H9 (cell line): ENCODE measurements around the gene APBA3. TPM values are rescaled to one million over a fixed set of nuclear protein-coding genes. Genes with fewer than 3 reads are reported as not detected.

ENCODE experiments used
- DNase-seq: peaks from one replicate; pipeline ENCODE4 v3.0.0-alpha.2; 2017
- H2AFZ ChIP-seq: one replicate; pipeline ENCODE4 v1.6.1; 2013; ENCODE audit warnings: mild to moderate bottlenecking, low read length, control low read depth, moderate library complexity
- H2AK5ac ChIP-seq: 2 replicates; pipeline ENCODE4 v1.6.1; 2013; ENCODE audit warnings: low read length, control low read depth, mixed read lengths; ENCODE audit not compliant: insufficient read length
- H2BK120ac ChIP-seq: one replicate; pipeline ENCODE4 v1.6.1; 2013; ENCODE audit warnings: low read depth, mild to moderate bottlenecking, low read length, control low read depth, inconsistent platforms; ENCODE audit not compliant: poor library complexity, severe bottlenecking
- H2BK12ac ChIP-seq: 2 replicates; pipeline ENCODE4 v1.6.1; 2013; ENCODE audit warnings: low read length, control low read depth, mixed read lengths, low read depth; ENCODE audit not compliant: insufficient read length
- H2BK15ac ChIP-seq: 2 replicates; pipeline ENCODE4 v1.6.1; 2013; ENCODE audit warnings: low read depth, low read length, control low read depth
- H2BK20ac ChIP-seq: one replicate; pipeline ENCODE4 v1.6.1; 2013; ENCODE audit warnings: low read depth, mild to moderate bottlenecking, low read length, control low read depth, inconsistent platforms; ENCODE audit not compliant: poor library complexity, severe bottlenecking
- H2BK5ac ChIP-seq: 2 replicates; pipeline ENCODE4 v1.6.1; 2013; ENCODE audit warnings: low read length, control low read depth, mixed read lengths; ENCODE audit not compliant: insufficient read length
- H3K14ac ChIP-seq: 2 replicates; pipeline ENCODE4 v1.6.1; 2013; ENCODE audit warnings: low read length, control low read depth; ENCODE audit not compliant: insufficient read depth
- H3K18ac ChIP-seq: 2 replicates; pipeline ENCODE4 v1.6.1; 2013; ENCODE audit warnings: low read depth, mild to moderate bottlenecking, mixed read lengths, low read length, control low read depth; ENCODE audit not compliant: insufficient read length
- H3K23ac ChIP-seq: 2 replicates; pipeline ENCODE4 v1.6.1; 2013; ENCODE audit warnings: low read length, control low read depth, mixed read lengths, low read depth; ENCODE audit not compliant: insufficient read length
- H3K23me2 ChIP-seq: 2 replicates; pipeline ENCODE4 v1.6.1; 2013; ENCODE audit warnings: low read depth, mild to moderate bottlenecking, mixed read lengths, low read length, control low read depth; ENCODE audit not compliant: insufficient read length, poor library complexity, severe bottlenecking
- H3K27ac ChIP-seq: 2 replicates; pipeline ENCODE4 v1.5.1; 2013; ENCODE audit warnings: low read length, control low read depth, mixed read lengths, low read depth; ENCODE audit not compliant: insufficient read length
- H3K27me3 ChIP-seq: 2 replicates; pipeline ENCODE4 v1.6.1; 2013; ENCODE audit warnings: low read length, control low read depth, inconsistent platforms; ENCODE audit not compliant: insufficient read depth
- H3K4ac ChIP-seq: 2 replicates; pipeline ENCODE4 v1.6.1; 2013; ENCODE audit warnings: low read depth, mild to moderate bottlenecking, control low read depth, inconsistent platforms, low read length, moderate library complexity
- H3K4me1 ChIP-seq: 2 replicates; pipeline ENCODE4 v1.6.1; 2013; ENCODE audit warnings: low read length, control low read depth, inconsistent platforms; ENCODE audit not compliant: insufficient read depth
- H3K4me2 ChIP-seq: 2 replicates; pipeline ENCODE4 v1.6.1; 2013; ENCODE audit warnings: low read length, control low read depth, mixed read lengths; ENCODE audit not compliant: insufficient read length, insufficient read depth
- H3K56ac ChIP-seq: 2 replicates; pipeline ENCODE4 v1.6.1; 2013; ENCODE audit warnings: low read depth, mild to moderate bottlenecking, mixed read lengths, low read length, control low read depth; ENCODE audit not compliant: insufficient read length
- H3K79me1 ChIP-seq: 2 replicates; pipeline ENCODE4 v1.6.1; 2013; ENCODE audit warnings: low read depth, mild to moderate bottlenecking, moderate library complexity, low read length, control low read depth, inconsistent platforms; ENCODE audit not compliant: insufficient read depth, poor library complexity, severe bottlenecking
- H3K79me2 ChIP-seq: 2 replicates; pipeline ENCODE4 v1.6.1; 2013; ENCODE audit warnings: low read length, control low read depth, inconsistent platforms; ENCODE audit not compliant: insufficient read depth
- H3K9ac ChIP-seq: 2 replicates; pipeline ENCODE4 v1.6.1; 2013; ENCODE audit warnings: low read length, control low read depth, mixed read lengths; ENCODE audit not compliant: insufficient read length; ENCODE audit errors: extremely low read depth
- H3K9me3 ChIP-seq: one replicate; pipeline ENCODE4 v1.6.1; 2013; ENCODE audit warnings: low read depth, low read length, inconsistent platforms; ENCODE audit not compliant: control insufficient read depth
- H3T11ph ChIP-seq: one replicate; pipeline ENCODE4 v1.6.1; 2013; ENCODE audit warnings: mild to moderate bottlenecking, low read length, control low read depth, inconsistent platforms
- H4K20me1 ChIP-seq: one replicate; pipeline ENCODE4 v1.6.1; 2013; ENCODE audit not compliant: control insufficient read depth, insufficient read length, insufficient read depth
- H4K5ac ChIP-seq: 2 replicates; pipeline ENCODE4 v1.6.1; 2013; ENCODE audit warnings: low read depth, mild to moderate bottlenecking, mixed read lengths, low read length, control low read depth; ENCODE audit not compliant: insufficient read length
- H4K8ac ChIP-seq: replicated peaks from 2 replicates; pipeline ENCODE4 v1.6.1; 2013; ENCODE audit warnings: low read length, control low read depth, mixed read lengths, low read depth; ENCODE audit not compliant: insufficient read length
- H4K91ac ChIP-seq: 2 replicates; pipeline ENCODE4 v1.6.1; 2013; ENCODE audit warnings: low read depth, mild to moderate bottlenecking, moderate library complexity, mixed read lengths, low read length, control low read depth; ENCODE audit not compliant: insufficient read length
- H3K27ac Mint-ChIP-seq, 3 experiments: 2 replicates in 2 of 3; 3 replicates in 1 of 3; pipeline ENCODE4 v1.8.0; 2020 to 2021; ENCODE audit warnings: mixed read lengths in 3 of 3, mild to moderate bottlenecking in 1 of 3, moderate library complexity in 1 of 3
- H3K27me3 Mint-ChIP-seq: 2 replicates; pipeline ENCODE4 v1.8.0; 2021; ENCODE audit warnings: low read depth, mild to moderate bottlenecking, moderate library complexity, mixed read lengths
- H3K36me3 Mint-ChIP-seq, 3 experiments: 2 replicates in 2 of 3; 3 replicates in 1 of 3; pipeline ENCODE4 v1.8.0; 2020 to 2021; ENCODE audit warnings: low read depth in 3 of 3, mixed read lengths in 3 of 3; ENCODE audit not compliant: insufficient read depth in 1 of 3
- H3K4me1 Mint-ChIP-seq, 2 experiments: 2 replicates each; pipeline ENCODE4 v1.8.0; 2020; ENCODE audit warnings: mixed read lengths in 2 of 2
- H3K4me3 Mint-ChIP-seq, 2 experiments: 2 replicates in 1 of 2; 3 replicates in 1 of 2; pipeline ENCODE4 v1.8.0; 2020 to 2021; ENCODE audit warnings: mild to moderate bottlenecking in 2 of 2, mixed read lengths in 2 of 2, moderate library complexity in 1 of 2
- H3K9me3 Mint-ChIP-seq, 2 experiments: 2 replicates in 1 of 2; 3 replicates in 1 of 2; pipeline ENCODE4 v1.8.0; 2020; ENCODE audit warnings: mild to moderate bottlenecking in 2 of 2, mixed read lengths in 2 of 2, moderate library complexity in 1 of 2
- WGBS: extraction: QIAGEN DNeasy Blood & Tissue Kit; methylation state at CpG from one replicate; pipeline ENCODE4 v1.1.7; 2013; ENCODE audit warnings: missing lambda C conversion rate, low lambda C conversion rate, mixed read lengths; ENCODE audit not compliant: insufficient read length; ENCODE audit errors: extremely low coverage; 5-methylcytosine and 5-hydroxymethylcytosine counted together
- total RNA-seq: library from RNA; stranded (reverse); gene quantifications from 2 replicates; pipeline ENCODE4 v1.2.1, GENCODE V29; 2021
- TF ChIP-seq, protein P1 (sequence below): fragments of 200-600 bp; sonication (generic); conservative IDR thresholded peaks from 3 replicates; pipeline ENCODE4 v1.8.0; 2021; ENCODE audit warnings: antibody characterized with exemption, mild to moderate bottlenecking

APBA3 gene
- total RNA-seq, 1 experiment from 2014 or later = 21.8 TPM

DNA sequence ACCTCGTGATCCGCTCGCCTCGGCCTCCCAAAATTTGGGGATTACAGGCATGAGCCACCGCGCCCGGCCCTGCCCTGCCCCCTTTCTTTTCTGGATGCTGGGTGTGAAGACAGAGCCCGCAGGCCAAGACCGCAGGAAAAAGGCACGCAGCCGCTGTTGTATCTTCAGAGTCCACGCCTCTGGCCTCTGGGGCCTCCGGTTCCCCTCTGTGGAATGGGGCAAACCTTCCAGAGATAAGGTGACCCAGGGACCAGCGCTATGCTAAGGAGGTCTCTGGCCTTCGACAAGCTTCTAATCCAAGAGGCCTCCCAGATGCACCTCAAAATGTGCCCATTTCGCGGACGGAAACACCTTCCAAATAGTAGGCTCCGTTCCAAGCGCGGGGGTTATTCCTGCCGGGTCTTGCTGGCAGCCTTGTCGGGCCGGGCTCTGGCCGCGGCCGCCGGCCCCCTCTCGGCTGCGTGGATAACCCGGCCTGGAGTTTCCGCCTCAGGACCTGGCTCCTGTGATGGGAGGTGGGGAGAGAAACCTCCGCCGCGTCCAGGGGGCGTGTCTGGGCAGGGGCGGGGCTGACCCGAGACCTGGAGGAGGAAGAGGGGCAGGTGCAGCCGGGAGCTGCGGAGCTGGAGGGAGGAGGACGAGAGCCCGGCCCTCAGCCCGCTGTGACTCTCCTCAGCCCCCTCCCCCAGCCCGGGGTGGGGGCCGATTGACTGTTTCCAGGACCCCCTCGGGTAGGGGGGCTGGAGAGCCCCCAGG is 40.2 kb downstream of the APBA3 start:
- H3K36me3 Mint-ChIP-seq = no peaks in the 10 kb centered on the region

More for the DNA sequence above, 40.2 kb downstream of the APBA3 start:
- Histone ChIP-seq H3K9ac (no peak overlapping the region), H4K8ac (no peak overlapping the region), H4K5ac (no peak overlapping the region), H3T11ph (no peak overlapping the region), H4K20me1 (no peaks in the 10 kb centered on the region), H3K79me1 (no peaks in the 10 kb centered on the region), H3K79me2 (no peaks in the 10 kb centered on the region), H2BK20ac (no peak overlapping the region), H3K4me2 (peak overlapping the region; percentile 92), H2AFZ (no peak overlapping the region), H3K56ac (no peak overlapping the region), H2AK5ac (no peak overlapping the region), H3K14ac (no peak overlapping the region), H3K23ac (no peak overlapping the region), H3K23me2 (peaks cover 10% of the 10 kb centered on the region), H2BK12ac (no peak overlapping the region), H2BK15ac (no peak overlapping the region), H2BK5ac (no peak overlapping the region), H3K18ac (no peak overlapping the region), H3K9me3 (no peaks in the 10 kb centered on the region), H3K27ac (no peak overlapping the region), H3K4me1 (no peaks in the 10 kb centered on the region; the same call in 1 of the 2 replicates), H2BK120ac (no peak overlapping the region), H3K27me3 (no peaks in the 10 kb centered on the region), H4K91ac (no peak overlapping the region), H3K4ac (no peak overlapping the region)
- TF ChIP-seq, protein P1, sequence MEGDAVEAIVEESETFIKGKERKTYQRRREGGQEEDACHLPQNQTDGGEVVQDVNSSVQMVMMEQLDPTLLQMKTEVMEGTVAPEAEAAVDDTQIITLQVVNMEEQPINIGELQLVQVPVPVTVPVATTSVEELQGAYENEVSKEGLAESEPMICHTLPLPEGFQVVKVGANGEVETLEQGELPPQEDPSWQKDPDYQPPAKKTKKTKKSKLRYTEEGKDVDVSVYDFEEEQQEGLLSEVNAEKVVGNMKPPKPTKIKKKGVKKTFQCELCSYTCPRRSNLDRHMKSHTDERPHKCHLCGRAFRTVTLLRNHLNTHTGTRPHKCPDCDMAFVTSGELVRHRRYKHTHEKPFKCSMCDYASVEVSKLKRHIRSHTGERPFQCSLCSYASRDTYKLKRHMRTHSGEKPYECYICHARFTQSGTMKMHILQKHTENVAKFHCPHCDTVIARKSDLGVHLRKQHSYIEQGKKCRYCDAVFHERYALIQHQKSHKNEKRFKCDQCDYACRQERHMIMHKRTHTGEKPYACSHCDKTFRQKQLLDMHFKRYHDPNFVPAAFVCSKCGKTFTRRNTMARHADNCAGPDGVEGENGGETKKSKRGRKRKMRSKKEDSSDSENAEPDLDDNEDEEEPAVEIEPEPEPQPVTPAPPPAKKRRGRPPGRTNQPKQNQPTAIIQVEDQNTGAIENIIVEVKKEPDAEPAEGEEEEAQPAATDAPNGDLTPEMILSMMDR = no peak
- H3K27ac Mint-ChIP-seq = no peak overlapping the region
- peak; percentile 98 for DNase-seq
- peaks cover 16 to 43% of the 10 kb centered on the region in 2 experiments for H3K4me1 Mint-ChIP-seq
- no CpG with 5 or more reads among the region's 46 CpGs for WGBS
- H3K27me3 Mint-ChIP-seq = peaks cover 3% of the 10 kb centered on the region
- H3K4me3 Mint-ChIP-seq = peak overlapping the region; percentile 71 to 87
- no peaks in the 10 kb centered on the region; a peak in 1 of 5 replicates for H3K9me3 Mint-ChIP-seq
